DMS153 (cell line): ENCODE results near the gene GET4.

Source experiments
- DNase-seq: peaks from one replicate; lab custom pipeline; 2025; lab: John Stamatoyannopoulos, UW

The GET4 gene

DNA sequence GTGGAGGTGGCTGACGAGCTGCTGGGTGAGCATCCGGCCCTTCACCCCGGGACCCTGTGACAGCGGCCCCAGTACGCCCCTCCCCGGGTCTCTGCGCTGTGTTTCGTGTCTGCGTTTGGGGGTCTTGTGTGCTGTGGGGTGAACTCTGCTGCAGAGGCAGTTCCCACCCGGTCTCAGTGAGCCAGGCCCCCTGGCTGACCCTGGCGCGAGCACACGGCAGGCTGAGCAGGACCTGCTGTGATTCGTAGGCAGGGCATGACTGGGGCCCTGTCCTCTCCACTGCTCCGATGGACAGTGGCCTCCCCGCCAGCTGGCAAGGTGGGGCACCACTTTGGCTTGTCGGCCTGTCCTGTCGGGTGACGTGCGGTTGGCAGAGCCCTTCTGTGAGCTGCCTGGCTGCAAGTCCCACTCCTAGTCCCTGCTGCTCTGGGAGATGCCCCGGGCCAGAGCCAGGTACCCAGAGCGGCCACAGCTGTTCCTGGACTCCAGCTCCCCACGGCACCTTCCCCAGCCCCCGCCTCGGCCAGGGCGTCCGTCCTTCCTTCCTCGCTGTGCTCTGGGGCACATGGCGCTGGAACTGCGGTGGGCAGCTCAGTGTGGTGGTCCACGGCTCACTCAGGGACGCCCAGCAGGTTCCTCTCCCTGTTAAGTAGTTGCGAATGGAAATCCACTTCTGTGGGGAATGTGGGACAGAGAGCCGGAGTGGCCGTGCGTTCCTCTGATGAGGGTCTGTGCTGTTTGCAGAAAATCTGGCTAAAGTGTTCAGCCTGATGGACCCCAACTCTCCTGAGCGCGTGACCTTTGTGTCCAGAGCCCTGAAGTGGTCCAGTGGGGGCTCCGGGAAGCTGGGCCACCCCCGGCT is 10.5 kb downstream of the GET4 start:
- DNase-seq: no peak

DNA sequence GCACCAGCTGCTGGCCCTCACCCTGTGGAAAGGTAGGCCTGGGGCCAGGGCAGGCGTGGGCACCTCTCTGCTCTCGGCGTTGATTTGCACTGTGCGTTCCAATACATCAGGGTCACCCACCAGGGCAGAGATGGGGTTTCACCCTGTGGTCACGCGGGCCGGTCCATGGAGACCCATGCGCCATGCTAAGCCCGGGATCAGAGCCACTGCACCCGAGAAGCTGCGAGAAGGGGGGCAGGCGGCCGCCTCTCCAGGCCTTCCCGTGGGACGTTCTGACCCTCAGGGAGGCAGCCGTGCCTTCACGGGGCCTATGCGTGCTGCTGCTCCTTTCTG is 11.1 kb downstream of the GET4 start:
- DNase-seq: no peak

DNA sequence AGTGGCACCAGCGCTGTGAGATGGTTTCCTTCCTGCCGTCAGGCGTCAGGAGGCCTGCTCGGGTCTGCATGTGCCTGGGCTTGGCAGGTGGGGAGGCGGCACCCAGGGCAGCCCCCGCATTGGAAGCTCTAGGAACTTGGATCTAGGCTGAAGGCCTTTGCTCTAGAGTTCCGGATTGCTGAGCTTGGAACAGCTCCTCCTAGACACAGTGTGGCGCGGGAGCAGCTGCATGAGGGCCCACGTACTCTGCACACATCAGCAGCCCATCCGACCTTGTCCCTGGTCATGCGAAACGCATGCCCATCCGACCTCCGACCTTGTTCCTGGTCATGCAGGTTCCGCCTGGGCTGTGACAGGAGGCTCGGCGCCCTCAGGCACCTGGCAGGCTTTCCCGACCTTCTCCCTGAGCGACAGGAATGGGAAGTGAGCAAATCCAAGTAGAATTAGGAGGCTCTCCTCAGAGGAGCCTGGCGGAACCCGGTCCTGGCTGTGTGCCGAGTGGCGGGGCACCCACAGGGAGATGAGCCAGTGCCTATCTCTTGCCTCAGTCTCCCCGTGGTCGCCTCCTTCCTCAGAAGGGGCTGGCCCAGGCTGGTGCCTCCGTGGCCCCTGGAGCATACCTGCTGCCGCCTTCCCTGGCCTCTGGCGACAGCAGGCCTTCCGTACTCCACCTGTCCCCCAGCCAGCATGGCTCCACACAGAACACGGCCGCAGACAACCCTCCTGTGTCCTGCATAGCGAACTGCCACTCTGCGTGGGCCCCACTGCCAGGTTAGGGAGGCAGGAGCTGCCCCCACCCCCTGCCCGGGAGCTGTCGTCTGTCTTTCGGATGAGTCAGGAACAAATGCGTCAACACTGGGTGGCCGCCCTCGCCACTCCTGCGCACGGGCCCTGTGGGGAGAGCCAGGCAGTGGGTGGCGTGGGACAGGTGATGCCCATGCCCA is 12.0 kb downstream of the GET4 start:
- DNase-seq: no peak

DNA sequence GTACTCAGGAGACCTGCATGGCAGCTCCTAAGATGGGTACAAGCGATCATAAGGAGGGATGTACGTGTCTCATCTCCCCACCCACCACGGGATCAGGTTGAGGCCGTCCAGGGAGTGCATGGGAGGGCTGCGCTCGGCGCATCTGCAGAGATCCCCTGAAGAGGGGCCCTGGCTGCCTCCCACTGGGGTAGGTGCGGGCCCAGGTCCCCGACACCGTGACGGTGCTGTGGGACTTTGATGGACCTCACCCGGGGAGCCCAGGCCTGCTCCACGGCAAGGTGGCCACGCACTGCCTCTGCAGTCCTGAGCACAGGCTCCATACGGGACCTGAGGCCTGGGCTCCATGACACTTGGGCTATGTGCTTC is 12.7 kb downstream of the GET4 start:
- no peak for DNase-seq

DNA sequence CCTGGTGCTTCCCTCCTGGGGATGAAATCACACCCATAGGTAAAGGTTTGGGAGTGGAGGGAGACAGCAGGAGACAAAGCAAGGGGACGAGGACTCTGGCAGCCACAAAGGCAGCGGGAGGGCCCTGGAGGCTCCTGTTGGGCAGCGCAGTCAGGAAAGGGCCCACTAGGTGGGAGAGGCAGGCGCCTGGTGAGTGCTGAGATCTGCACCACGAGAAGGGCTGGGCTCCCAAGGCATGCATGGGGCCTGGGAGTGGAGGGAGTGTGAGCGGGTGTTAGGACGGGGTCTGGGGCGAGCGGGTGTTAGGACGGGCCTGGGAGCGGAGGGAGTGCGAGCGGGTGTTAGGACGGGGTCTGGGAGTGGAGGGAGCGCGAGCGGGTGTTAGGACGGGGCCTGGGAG is 13.0 kb downstream of the GET4 start:
- DNase-seq: no peak

DNA sequence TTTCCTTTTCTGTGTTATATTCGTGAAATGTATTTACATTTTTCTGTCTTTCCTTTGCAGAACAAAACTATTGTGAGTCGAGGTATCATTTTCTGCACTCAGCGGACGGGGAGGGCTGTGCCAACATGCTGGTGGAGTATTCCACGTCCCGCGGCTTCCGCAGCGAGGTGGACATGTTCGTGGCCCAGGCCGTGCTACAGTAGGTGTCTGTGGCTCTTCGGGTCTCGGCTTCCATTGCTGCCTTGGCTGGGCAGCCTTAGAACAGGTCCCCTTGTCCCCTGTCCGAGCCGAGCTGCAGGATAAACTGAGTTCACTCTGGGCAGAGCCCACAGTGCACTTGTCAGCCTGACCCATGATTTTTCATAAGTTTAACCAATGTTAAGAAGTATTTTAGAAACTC is 14.5 kb downstream of the GET4 start:
- no peak for DNase-seq

DNA sequence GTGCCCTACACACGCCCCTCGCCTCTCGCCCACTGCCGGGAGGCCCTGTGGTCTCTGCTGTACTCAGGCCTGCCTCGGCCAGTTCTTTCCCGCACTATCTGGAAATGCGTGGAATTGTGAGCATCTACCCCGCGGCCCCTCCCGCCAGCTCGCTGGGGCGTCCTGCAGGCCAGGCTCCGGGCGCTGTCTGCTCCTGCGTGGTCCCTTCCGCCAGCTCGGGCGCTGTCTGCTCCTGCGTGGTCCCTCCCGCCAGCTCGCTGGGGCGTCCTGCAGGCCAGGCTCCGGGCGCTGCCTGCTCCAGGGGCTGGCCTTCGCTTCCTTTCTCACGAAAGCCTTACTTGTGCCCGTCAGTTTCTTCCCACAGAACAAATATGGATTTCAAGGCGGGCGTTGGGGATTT is 14.9 kb downstream of the GET4 start:
- DNase-seq: no peak

DNA sequence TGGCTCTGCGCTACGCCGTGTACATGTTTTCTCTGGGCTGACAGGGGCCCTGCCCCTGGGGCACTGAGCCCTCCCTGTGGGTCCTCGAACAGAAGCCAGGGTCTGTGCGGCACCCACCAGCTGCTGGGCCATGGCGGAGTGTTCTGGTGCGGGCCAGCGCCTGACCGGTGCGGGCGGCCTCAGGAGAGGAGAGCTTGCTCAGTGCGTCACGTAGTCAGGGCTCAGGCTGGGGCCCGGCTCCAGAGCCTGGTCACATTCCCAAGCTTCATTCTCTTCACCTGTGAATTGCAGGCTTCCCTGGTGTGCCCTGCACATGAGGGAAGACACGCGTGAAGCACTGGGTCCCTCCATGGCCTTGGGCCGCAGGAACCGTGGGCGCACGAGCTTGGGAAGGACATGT is 15.5 kb downstream of the GET4 start:
- DNase-seq: no peak

DNA sequence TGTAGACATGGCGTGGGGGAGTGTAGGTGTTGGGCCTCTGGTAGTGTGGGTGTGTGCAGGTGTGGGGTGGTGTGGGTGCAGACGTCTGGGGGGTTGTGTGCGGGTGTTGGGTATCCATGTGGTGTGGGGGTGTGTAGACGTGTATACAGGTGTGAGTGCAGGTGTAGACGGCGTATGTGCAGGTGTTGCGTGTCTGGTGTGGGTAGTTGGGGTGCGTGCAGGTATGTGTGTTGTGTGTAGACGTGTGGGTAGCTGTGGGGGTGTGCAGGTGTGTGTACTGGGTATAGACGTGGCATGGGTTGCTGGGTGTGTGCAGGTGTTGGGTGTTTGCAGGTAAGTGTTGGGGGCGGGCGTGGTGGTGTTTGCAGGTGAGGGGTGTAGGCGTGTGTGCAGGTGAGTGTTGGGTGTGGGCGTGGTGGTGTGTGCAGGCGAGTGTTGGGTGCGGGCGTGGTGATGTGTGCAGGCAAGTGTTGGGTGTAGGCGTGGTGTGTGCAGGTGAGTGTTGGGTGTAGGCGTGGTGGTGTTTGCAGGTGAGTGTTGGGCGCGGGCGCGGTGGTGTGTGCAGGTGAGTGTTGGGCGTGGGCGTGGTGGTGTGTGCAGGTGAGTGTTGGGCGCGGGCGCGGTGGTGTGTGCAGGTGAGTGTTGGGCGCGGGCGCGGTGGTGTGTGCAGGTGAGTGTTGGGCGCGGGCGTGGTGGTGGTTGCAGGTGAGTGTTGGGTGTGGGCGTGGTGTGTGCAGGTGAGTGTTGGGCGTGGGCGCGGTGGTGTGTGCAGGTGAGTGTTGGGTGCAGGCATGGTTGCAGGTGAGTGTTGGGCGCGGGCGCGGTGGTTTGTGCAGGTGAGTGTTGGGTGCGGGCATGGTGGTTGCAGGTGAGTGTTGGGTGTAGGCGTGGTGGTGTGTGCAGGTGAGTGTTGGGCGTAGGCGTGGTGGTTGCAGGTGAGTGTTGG is 16.6 kb downstream of the GET4 start:
- DNase-seq: no peak

DNA sequence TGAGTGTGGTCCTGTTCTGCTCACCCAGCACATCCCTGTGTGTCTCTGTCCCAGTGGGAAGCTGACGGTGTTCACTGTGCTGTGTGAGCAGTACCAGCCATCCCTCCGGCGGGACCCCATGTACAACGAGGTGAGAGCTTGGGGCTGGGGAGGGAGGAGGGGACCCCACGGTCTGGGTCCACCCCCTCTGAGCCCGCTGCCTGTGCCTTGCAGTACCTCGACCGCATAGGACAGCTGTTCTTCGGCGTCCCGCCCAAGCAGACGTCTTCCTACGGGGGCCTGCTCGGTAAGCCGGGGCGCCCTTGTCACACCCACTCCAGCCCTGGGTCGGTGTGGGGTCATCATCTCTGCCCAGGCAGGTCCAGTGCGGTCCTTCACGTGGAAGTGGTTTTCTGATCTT is 17.3 kb downstream of the GET4 start:
- DNase-seq: no peak

DNA sequence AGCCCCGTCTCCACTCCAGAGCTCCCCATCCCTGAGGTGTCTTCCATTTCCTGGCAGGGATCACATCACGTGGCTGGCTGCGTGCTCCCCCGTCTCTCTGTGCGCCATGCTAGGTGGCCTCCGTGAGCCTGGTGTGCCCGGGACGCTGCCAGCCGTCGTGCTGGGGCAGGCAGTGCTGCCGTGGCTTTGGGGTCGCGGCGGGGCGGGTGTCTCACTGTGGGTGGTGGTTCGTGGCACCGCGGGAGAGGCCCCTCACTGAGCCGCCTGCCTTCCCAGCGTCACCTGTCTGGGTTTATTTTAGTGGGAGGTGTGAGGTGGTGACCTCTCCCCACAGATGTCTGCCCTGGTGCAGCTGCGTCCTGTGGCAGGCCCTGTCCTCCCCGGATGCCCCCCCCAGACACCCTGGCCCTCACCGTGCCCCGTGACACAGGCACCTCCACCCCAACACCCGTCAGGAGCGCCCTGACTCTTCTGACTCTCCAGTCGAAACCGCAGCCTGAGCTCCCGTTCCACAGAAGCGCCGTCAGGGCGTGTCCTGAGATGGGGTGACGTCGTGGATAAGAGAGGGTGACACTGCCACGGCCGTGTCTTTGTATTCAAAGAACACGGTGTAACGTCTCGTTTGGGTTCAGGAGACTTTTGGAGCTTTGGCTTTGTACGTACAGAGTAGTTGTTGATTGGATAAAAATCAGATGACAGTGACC is 18.0 kb downstream of the GET4 start:
- DNase-seq: no peak

DNA sequence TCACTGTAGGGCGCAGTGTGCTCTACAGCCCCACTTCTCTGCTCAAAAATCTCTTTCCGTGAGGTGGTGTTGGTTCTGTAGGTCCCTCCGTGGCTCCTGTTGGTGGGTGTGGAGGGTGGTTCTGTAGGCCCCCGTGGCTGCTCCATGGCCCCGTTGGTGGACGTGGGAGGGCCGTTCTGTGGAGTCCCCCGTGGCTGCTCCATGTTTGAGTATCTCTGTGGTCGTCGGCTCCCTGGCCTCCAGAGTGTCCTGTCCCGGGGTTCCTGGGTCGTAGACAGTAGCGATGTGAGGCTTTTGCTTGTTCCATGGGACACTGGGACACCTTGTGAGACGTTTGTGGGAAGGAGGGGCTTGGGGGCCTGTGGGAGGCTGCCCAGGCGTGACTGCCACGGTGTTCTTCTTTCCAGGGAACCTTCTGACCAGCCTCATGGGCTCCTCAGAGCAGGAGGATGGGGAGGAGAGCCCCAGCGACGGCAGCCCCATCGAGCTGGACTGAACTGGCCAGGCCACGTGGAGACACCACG is 18.6 kb downstream of the GET4 start:
- no peak for DNase-seq

DNA sequence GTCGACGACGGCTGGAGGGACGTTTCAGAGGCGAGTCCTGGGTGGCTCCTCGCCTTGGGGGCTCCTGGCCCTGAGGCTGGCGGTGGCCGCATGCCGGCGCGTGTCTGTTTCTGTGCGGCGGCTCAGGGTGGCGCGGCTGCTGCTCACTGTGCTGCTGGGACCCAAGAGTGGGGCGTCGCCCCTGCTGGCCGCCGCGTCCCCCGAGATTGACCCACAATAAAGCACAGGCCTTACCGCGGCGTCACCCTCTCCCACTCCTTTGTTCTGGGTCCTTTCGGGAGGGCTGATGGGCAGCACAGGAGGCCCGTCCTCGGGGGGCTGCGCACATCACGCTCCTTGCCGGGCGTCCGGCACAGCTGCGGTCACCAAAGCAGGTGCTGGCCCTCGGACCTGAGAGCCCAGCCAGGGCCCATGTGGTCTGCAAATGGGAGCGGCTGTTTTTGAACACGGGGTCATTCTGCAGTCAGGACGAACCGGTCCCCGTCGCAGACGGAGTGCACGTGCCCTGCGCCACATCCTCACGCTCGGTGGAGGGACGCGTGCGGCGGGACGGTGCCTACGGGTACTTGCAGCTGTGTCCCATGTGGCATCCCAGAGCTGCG is 19.2 kb downstream of the GET4 start:
- DNase-seq: no peak

DNA sequence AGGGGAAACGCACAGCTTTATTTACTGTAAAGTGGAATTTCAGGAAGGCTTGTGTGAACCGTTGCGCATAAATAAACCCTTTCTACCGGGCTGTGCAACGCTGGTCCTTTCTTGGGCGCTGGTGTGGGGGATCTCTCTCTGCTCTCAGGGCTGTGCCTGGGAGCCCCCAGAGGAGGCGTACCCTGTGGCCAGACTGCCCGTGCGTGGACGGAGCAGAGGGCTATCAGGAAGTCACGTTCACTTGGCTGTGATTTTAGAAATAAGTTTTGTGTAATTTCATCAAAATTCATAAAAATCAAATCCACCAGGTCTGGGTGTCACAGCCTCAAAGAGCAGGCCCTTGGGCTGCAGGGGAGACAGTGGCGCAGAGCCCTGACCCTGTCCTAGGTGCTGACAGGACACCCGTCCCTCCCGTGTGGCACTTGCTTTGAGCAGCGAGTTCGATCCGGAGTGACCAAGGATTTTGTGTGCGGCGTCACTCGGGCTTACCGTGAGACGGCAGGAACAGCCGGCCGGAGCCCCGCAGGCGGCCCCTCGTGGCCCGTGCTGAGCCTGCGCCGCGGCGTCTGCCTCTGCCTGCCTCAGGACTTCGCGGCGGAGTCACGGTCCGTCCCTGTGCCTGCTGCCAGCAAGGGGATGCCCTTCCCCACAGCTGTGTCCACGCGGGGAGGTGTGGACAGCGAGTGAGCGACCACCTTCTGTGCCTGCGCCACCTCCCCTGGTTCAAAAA is 20.2 kb downstream of the GET4 start:
- no peak for DNase-seq

DNA sequence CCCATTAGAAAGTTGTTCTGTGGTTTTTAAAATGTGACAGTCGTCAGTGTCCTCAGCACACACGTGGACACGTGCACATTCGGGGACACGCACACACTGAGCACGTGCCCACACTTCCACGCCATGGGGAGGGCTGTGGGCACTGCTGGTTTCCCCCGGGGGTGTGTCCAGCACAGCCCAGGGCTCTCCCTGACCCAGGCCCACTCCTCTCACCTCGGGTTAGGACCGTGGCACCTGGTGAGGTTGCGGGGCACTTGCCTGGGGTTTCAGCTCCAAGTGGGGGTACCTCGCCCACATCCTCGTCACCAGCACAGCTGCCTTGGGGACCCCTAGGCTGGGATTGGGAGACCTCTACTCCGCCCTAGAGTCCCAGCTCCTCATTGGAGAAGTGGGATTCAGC is 20.7 kb downstream of the GET4 start:
- no peak for DNase-seq

DNA sequence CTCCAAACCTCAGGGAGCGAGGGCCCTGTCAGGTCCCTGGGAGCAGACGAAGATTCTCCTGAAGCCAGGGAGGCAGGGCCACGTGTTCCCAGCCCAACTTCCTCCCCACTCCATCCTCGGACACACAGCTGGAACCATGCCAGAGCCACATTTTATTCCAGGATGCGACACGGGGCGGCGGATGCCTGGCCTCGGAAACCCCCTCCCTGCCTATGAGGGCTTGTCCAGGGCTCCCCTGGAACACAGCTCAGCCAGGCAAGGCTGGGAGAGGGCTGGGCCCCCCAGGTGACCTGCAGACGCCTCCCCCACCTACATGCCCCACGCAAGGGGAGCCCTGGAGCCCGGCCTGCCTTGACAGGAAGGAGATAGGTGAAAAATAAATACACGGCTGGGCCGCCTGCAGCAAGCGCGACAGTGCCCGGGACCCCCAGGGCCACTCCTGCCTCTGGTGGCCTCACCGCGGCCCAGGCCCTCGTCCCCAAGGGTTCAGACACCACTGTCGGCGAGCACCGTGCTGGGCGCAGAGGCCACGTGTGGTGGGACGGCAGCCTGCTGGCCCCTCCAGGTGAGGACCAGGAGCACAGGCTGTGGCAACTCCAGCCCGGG is 21.5 kb downstream of the GET4 start:
- DNase-seq: no peak

DNA sequence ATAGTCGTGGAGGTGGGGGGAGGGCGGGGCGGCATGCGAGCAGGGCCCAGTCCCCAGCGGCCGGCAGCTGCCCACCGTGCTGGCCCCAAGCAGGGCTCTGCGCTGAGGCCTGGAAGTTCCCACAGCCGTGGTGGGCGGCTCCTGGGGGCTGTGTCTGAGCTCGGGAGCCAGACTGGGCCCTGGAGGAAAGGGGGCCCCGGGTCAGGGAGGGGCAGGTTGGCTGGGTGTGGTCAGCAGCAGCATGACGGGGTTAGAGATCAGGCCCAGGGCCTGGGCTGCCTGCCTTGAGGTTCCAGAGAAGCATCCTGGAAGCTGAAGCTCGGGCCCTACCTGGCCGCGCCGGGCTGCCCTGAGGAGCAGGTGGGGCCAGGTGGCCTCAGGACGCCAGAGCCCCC is 22.1 kb downstream of the GET4 start:
- no peak for DNase-seq

DNA sequence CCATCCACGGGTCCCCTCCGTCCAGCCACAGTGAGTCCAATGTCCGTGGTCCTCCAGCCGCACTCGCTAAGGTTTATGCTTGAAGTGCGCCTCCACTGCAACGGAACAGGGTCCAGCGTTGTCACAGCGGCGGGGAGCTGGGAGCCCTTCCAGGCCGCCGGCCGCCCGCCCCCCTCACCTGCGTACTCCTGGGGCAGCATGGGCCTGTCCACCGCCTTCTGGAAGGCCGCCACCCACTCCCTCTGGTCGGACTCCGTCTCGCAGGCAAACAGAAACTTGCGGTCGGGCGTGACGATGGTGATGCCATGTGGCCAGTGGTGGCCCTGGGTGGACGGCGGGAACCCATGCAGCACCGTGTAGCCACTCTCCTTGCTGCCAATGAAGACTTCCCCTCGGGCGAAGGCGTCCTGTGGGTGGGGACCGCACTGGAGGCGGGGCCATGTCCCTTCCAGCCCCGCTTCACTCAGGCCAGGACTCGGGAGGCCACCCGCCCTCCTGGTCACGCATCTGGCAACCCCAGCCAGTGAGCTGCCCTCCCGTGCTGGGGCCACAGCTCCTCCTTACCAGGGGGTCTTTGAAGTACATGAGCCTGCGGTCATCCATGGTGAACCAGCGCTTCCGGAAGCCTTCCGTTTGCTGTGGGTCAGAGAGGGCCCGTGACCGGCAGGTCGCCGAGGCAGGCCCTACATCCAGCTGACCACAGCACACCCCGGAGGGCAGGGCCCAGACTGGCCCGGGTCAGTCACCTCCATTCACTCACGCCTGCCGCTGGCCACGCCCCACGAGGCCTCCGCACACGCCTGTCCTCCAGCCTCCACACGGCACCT is 22.7 kb downstream of the GET4 start:
- no peak for DNase-seq

DNA sequence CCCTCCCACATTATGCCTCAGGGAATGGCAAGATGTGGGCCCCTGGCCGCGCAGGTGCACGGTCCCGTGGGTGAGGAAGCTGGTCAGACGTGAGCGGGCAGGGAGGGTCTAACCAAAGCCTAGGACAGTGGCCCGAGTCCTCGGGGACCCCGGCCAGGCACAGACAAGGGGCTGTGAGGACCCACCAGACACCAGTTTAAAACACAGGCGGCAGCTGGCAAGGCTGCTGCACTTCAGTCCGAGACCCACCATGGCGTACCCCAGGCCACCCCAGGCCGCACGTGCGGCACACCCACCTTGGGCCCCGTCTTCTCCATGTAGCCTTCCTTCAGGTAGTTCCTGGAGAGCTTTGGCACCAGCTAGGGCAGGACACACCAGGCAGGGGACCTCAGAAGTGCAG is 23.5 kb downstream of the GET4 start:
- no peak for DNase-seq
